Mucosa of stomach (tissue), 1 donor: ENCODE data around the gene TRRAP.

Source experiments
- H3K27me3 ChIP-seq: one replicate; pipeline ENCODE4 v1.7.0; 2013; ENCODE audit warnings: mild to moderate bottlenecking, low read length; ENCODE audit not compliant: control insufficient read depth, insufficient read depth
- H3K36me3 ChIP-seq: one replicate; pipeline ENCODE4 v1.7.0; 2013; ENCODE audit warnings: low read length; ENCODE audit not compliant: control insufficient read depth, insufficient read depth
- H3K4me1 ChIP-seq: one replicate; pipeline ENCODE4 v1.7.0; 2013; ENCODE audit warnings: mild to moderate bottlenecking, low read length; ENCODE audit not compliant: control insufficient read depth, insufficient read depth
- H3K4me3 ChIP-seq: one replicate; pipeline ENCODE4 v1.7.0; 2013; ENCODE audit warnings: low read length
- H3K9ac ChIP-seq: one replicate; pipeline ENCODE4 v1.7.0; 2013; ENCODE audit warnings: mild to moderate bottlenecking, low read length, moderate library complexity
- H3K9me3 ChIP-seq: one replicate; pipeline ENCODE4 v1.7.0; 2013; ENCODE audit warnings: mild to moderate bottlenecking, low read length, moderate library complexity; ENCODE audit not compliant: control insufficient read depth
- donor health status: Pancreatic carcinoma.

Gene TRRAP

GRCh38 chr7:98880485-98880884, 2.2 kb downstream of the TRRAP start:
- Histone ChIP-seq H3K9ac (no peak overlapping the region), H3K4me1 (peaks cover 4% of the 10 kb centered on the region), H3K36me3 (no peaks in the 10 kb centered on the region), H3K9me3 (no peaks in the 10 kb centered on the region), H3K4me3 (no peak overlapping the region), H3K27me3 (no peaks in the 10 kb centered on the region)

DNA sequence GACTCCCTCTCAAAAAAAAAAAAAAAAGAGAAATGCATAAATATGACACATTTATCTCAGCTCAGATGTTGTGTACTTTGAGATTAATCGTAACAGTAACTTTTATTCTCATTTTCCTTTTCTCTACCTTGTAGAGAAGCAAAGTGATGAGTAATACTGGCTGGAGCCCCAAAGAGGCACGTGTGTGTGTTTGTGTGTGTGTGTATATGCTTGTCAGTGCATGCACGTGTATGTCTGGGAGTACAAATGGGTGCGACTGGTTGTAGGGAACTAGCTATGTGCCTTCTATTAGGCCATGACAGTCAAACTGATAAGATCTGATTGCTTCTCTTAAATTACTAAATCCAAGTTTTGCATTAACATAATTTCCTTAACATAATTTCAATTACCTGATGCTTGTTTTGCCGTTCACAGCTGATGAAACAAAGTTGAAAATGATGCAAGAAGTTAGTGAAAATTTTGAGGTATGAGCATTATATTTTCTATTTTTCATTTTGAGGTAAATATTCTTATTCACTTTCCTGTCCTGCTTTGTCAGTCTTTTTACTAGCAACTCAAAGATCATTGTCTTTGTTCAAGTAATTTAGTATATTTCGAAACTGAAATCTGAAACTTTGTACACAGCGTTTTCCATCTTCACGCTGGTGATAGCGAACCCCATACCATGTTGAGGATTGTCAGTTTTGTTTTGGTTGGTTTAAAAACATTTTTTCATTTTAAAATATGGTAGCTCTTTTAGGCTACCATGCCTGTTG, 3.4 kb downstream of the TRRAP start:
- H3K4me3 ChIP-seq: no peak overlapping the region
- no peaks in the 10 kb centered on the region for H3K9me3 ChIP-seq
- H3K4me1 ChIP-seq: peaks cover 5% of the 10 kb centered on the region
- H3K36me3 ChIP-seq: no peaks in the 10 kb centered on the region
- no peaks in the 10 kb centered on the region for H3K27me3 ChIP-seq
- H3K9ac ChIP-seq: no peak overlapping the region

GRCh38 chr7:98884416-98884815, 6.1 kb downstream of the TRRAP start:
- no peaks in the 10 kb centered on the region for H3K27me3 ChIP-seq
- no peak overlapping the region for H3K9ac ChIP-seq
- no peak overlapping the region for H3K4me3 ChIP-seq
- peaks cover 6% of the 10 kb centered on the region for H3K36me3 ChIP-seq
- peaks cover 6% of the 10 kb centered on the region for H3K4me1 ChIP-seq
- H3K9me3 ChIP-seq: no peaks in the 10 kb centered on the region

DNA sequence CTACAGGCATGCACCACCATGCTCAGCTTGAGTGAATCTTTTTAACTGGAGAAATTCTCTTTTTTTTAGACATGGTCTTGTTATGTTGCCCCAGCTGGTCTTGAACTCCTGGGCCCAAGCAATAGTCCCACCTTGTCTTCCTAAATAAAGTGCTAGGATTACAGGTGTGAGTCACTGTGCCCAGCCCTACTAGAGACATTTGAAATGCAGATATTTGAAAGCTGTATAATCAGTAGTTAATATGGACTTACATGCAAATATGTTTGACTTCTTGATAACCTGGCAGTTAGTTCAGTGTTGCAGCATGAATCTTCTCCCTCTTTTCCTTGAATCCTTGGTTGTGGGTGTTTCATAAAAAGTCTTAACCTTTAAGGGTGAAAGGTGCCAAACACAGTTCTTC, 8.7 kb downstream of the TRRAP start:
- peaks cover 6% of the 10 kb centered on the region for H3K36me3 ChIP-seq
- H3K9me3 ChIP-seq: no peaks in the 10 kb centered on the region
- no peak overlapping the region for H3K4me3 ChIP-seq
- peaks cover 6% of the 10 kb centered on the region for H3K4me1 ChIP-seq
- H3K9ac ChIP-seq: no peak overlapping the region
- H3K27me3 ChIP-seq: no peaks in the 10 kb centered on the region

GRCh38 chr7:98892609-98893008, 14.3 kb downstream of the TRRAP start:
- H3K4me3 ChIP-seq: no peak overlapping the region
- H3K36me3 ChIP-seq: no peaks in the 10 kb centered on the region
- no peaks in the 10 kb centered on the region for H3K27me3 ChIP-seq
- no peak overlapping the region for H3K9ac ChIP-seq
- H3K4me1 ChIP-seq: no peaks in the 10 kb centered on the region
- H3K9me3 ChIP-seq: no peaks in the 10 kb centered on the region

DNA sequence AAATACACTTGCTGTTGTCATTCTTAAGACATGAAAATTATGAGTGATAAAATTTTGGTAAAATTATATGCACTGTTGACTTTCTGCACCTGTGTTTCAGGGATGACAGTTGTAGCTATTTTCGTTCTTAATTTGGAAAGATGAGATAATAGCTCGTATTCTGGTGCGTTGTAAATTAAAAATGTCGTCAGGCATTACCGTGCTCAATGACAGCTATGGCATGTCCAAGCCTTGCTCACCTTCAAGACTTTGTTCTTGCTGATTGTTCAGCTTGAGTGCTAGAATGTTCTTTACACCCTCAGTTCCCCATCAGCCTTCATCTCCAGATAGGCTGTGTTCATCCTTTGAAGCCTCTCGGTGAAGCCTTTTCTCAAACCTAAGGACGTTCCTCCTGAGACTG, 21.5 kb downstream of the TRRAP start:
- Histone ChIP-seq H3K36me3 (no peaks in the 10 kb centered on the region), H3K9me3 (no peaks in the 10 kb centered on the region), H3K27me3 (no peaks in the 10 kb centered on the region)

DNA sequence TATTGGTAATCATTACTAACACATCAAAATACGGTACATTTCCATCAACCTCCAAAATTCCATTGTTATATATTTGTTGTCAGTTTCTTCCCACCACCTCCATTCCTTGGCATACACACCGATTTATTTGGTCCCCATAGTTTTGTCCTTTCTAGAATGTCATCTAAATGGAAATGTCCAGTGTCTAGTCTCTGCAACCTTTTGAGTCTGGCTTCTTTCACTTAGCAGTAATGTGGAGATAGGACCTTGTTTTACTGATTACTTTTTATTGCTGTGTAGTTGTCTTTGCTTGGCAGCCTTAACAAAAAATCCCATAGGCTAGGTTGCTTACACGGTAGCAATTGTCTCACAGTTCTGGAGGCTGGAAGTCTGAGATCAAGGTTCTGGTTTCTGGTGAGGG, 22.5 kb downstream of the TRRAP start:
- H3K27me3 ChIP-seq: no peaks in the 10 kb centered on the region
- H3K4me1 ChIP-seq: no peaks in the 10 kb centered on the region
- no peaks in the 10 kb centered on the region for H3K9me3 ChIP-seq
- no peak overlapping the region for H3K9ac ChIP-seq
- H3K36me3 ChIP-seq: no peaks in the 10 kb centered on the region
- H3K4me3 ChIP-seq: no peak overlapping the region

More for the DNA sequence above, 21.5 kb downstream of the TRRAP start:
- Histone ChIP-seq H3K4me1 (no peaks in the 10 kb centered on the region), H3K4me3 (no peak overlapping the region), H3K9ac (no peak overlapping the region)

DNA sequence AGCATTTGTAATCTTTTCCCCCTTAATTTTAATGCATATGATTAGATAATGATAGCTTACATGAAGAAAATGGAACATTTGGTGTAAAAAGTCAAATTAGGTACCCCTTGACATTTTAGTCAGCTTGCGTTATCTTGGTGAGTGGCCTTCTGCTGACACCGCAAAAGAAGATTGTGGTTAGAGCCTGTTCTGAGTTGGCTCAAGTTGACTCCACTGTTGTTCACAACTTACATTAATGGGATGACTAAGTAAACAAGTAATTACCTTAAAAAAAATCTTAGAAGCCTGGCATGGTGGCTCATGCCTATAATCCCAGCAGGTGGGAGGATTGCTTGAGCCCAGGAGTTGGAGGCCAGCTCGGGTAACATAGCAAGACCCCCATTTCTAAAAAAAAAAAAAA, 24.2 kb downstream of the TRRAP start:
- H3K9ac ChIP-seq: no peak overlapping the region
- no peaks in the 10 kb centered on the region for H3K27me3 ChIP-seq
- no peak overlapping the region for H3K4me3 ChIP-seq
- no peaks in the 10 kb centered on the region for H3K4me1 ChIP-seq
- H3K36me3 ChIP-seq: no peaks in the 10 kb centered on the region
- H3K9me3 ChIP-seq: no peaks in the 10 kb centered on the region

DNA sequence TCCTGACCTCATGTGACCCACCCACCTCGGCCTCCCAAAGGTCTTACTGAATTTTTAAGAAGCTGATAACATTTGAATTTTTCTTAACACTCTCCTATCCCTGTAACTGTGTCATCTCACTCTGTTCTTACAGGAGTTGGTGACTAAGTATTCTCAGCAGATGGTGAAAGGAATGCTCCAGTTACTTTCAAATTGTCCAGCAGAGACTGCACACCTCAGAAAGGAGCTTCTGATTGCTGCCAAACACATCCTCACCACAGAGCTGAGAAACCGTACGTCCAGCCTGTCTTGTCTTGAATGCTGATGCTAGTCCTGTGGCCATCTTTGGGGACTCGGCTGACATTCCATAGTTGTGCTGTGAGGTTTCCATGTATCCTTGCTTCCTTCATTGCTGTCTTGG, 24.9 kb downstream of the TRRAP start:
- no peak overlapping the region for H3K4me3 ChIP-seq
- no peak overlapping the region for H3K9ac ChIP-seq
- no peaks in the 10 kb centered on the region for H3K9me3 ChIP-seq
- H3K27me3 ChIP-seq: no peaks in the 10 kb centered on the region
- H3K4me1 ChIP-seq: no peaks in the 10 kb centered on the region
- H3K36me3 ChIP-seq: no peaks in the 10 kb centered on the region

DNA sequence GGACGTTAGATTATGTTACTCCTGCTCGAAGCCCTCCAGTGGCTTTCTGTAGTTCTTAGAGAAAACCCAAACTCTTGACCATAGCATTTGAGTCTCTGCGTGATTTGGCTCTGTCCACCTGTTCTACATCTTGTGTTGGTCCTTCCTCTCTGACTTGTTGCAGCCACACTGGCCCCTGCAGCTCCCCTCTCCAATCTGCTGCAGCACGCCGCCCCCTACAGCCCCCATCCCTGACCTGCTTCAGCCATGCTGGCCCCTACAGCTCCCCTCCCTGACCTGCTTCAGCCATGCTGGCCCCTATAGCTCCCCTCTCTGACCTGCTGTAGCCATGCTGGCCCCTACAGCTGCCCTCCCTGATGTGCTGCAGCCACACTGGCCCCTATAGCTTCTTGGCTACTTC, 29.2 kb downstream of the TRRAP start:
- Histone ChIP-seq H3K27me3 (no peaks in the 10 kb centered on the region), H3K4me3 (no peak overlapping the region), H3K4me1 (no peaks in the 10 kb centered on the region), H3K36me3 (no peaks in the 10 kb centered on the region), H3K9ac (no peak overlapping the region), H3K9me3 (no peaks in the 10 kb centered on the region)

- Histone ChIP-seq H3K4me1 (no peaks in the 10 kb centered on the region), H3K9me3 (no peaks in the 10 kb centered on the region), H3K4me3 (no peak overlapping the region), H3K36me3 (no peaks in the 10 kb centered on the region), H3K27me3 (no peaks in the 10 kb centered on the region), H3K9ac (no peak overlapping the region)
Observed at GRCh38 chr7:98908585-98908984, 30.3 kb downstream of the TRRAP start.

DNA sequence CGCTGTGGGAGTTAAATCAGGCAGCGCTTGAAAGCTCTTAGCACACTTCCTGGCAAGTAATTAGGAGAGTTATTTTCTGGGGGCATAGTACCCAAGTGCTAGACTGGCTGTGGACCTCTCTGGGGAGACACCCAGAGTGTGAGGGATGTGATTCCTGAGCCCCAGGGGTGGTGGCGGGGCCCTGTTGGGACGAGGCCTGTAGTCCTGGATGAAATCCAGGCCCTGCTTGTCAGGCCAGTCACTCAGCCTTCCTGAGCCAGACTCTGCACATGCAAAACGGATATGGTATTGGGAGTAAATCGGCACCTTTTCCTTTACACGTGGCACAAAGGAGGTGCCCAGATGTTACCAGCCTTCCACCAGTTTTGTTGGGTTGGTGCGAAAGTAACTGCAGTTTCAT, 31.2 kb downstream of the TRRAP start:
- no peak overlapping the region for H3K9ac ChIP-seq
- H3K4me1 ChIP-seq: no peaks in the 10 kb centered on the region
- H3K4me3 ChIP-seq: no peak overlapping the region
- no peaks in the 10 kb centered on the region for H3K36me3 ChIP-seq
- no peaks in the 10 kb centered on the region for H3K9me3 ChIP-seq
- H3K27me3 ChIP-seq: no peaks in the 10 kb centered on the region

- H3K4me1 ChIP-seq: no peaks in the 10 kb centered on the region
- no peak overlapping the region for H3K4me3 ChIP-seq
- H3K36me3 ChIP-seq: no peaks in the 10 kb centered on the region
- H3K9ac ChIP-seq: no peak overlapping the region
- no peaks in the 10 kb centered on the region for H3K9me3 ChIP-seq
- H3K27me3 ChIP-seq: no peaks in the 10 kb centered on the region
Observed at GRCh38 chr7:98910427-98910826, 32.1 kb downstream of the TRRAP start.
